ENCODE measurements around the gene SLC39A1.

SLC39A1 gene

GRCh38 chr1:153967107-153967999 is 4.0 kb upstream of the SLC39A1 start, which contains the start of gene CREB3L4:
Gene CREB3L4 (plus strand): TSS chr1:153967902. CDS start chr1:153968526, 624 bp downstream.
- peak; percentile 89 for DNase-seq (ENCODE audit: low read depth)
- H3K4me3 ChIP-seq (ENCODE audit: control insufficient read depth, low read depth, low read length), result peak within 1 kb of the TSS; percentile 62
- peak; percentile 42 for TF ChIP-seq CTCF (IDR thresholded peaks at IDR 0.05; ENCODE audit: control insufficient read depth, insufficient read depth, low read depth, low read length, missing control alignments)

GRCh38 chr1:153963850-153964331 is 554 bp upstream of the SLC39A1 start:
- H3K4me3 ChIP-seq (ENCODE audit: control insufficient read depth, low read depth, low read length), result peak overlapping the region; percentile 81
- no peak for DNase-seq (ENCODE audit: low read depth)
- no peak for TF ChIP-seq CTCF (IDR thresholded peaks at IDR 0.05; ENCODE audit: control insufficient read depth, insufficient read depth, low read depth, low read length, missing control alignments)

- no peak for DNase-seq (ENCODE audit: low read depth)
- TF ChIP-seq CTCF (IDR thresholded peaks at IDR 0.05; ENCODE audit: control insufficient read depth, insufficient read depth, low read depth, low read length, missing control alignments), result no peak
- peak overlapping the region; percentile 81 for H3K4me3 ChIP-seq (ENCODE audit: control insufficient read depth, low read depth, low read length)
Observed at GRCh38 chr1:153962088-153963029, 978 bp downstream of the SLC39A1 start.

GRCh38 chr1:153961421-153961820 is 1.9 kb downstream of the SLC39A1 start:
- H3K4me3 ChIP-seq (ENCODE audit: control insufficient read depth, low read depth, low read length), result no peak overlapping the region
- no peak for TF ChIP-seq CTCF (IDR thresholded peaks at IDR 0.05; ENCODE audit: control insufficient read depth, insufficient read depth, low read depth, low read length, missing control alignments)
- DNase-seq (ENCODE audit: low read depth), result no peak

- DNase-seq (ENCODE audit: low read depth), result no peak
- H3K4me3 ChIP-seq (ENCODE audit: control insufficient read depth, low read depth, low read length), result no peak overlapping the region
- TF ChIP-seq CTCF (IDR thresholded peaks at IDR 0.05; ENCODE audit: control insufficient read depth, insufficient read depth, low read depth, low read length, missing control alignments), result no peak
Observed at GRCh38 chr1:153960206-153960605, 3.1 kb downstream of the SLC39A1 start.

- DNase-seq (ENCODE audit: low read depth), result no peak
- H3K4me3 ChIP-seq (ENCODE audit: control insufficient read depth, low read depth, low read length), result no peak overlapping the region
- no peak for TF ChIP-seq CTCF (IDR thresholded peaks at IDR 0.05; ENCODE audit: control insufficient read depth, insufficient read depth, low read depth, low read length, missing control alignments)
Observed at GRCh38 chr1:153959454-153959853, 3.9 kb downstream of the SLC39A1 start.

Measured in AG09309 (cell line).